Neuronal stem cell (in vitro differentiated cells): ENCODE measurements around the gene CLDN9.

Source experiments
- DNase-seq: peaks from one replicate; pipeline ENCODE4 v3.0.0-alpha.2; 2013; ENCODE audit warnings: low spot score
- H2AFZ ChIP-seq: one replicate; pipeline ENCODE4 v1.6.1; 2013; ENCODE audit warnings: mild to moderate bottlenecking, low read length, inconsistent platforms
- H2AK5ac ChIP-seq: 2 replicates; pipeline ENCODE4 v1.6.1; 2013; ENCODE audit warnings: low read depth, mild to moderate bottlenecking, inconsistent platforms, low read length, moderate library complexity, mixed read lengths
- H2BK120ac ChIP-seq: 2 replicates; pipeline ENCODE4 v1.6.1; 2013; ENCODE audit warnings: low read depth, mild to moderate bottlenecking, inconsistent platforms, low read length, moderate library complexity, mixed read lengths
- H2BK12ac ChIP-seq: one replicate; pipeline ENCODE4 v1.6.1; 2013; ENCODE audit warnings: low read length, inconsistent platforms
- H2BK15ac ChIP-seq: 2 replicates; pipeline ENCODE4 v1.6.1; 2013; ENCODE audit warnings: mild to moderate bottlenecking, low read length, inconsistent platforms, mixed read lengths
- H2BK5ac ChIP-seq: one replicate; pipeline ENCODE4 v1.6.1; 2013; ENCODE audit warnings: inconsistent platforms, mild to moderate bottlenecking, low read length, moderate library complexity
- H3K14ac ChIP-seq: one replicate; pipeline ENCODE4 v1.6.1; 2013; ENCODE audit warnings: low read length, inconsistent platforms
- H3K18ac ChIP-seq: 2 replicates; pipeline ENCODE4 v1.6.1; 2013; ENCODE audit warnings: low read length, inconsistent platforms
- H3K23ac ChIP-seq: 2 replicates; pipeline ENCODE4 v1.6.1; 2013; ENCODE audit warnings: low read depth, mild to moderate bottlenecking, mixed read lengths, low read length, inconsistent platforms; ENCODE audit not compliant: poor library complexity
- H3K27ac ChIP-seq: replicated peaks from 3 replicates; pipeline ENCODE4 v1.5.1; 2013; ENCODE audit warnings: low read length, inconsistent platforms
- H3K27me3 ChIP-seq, 3 experiments: 2 replicates each; pipeline ENCODE4 v1.6.1; 2013; ENCODE audit warnings: low read length in 3 of 3, mild to moderate bottlenecking in 2 of 3, inconsistent platforms in 1 of 3, low read depth in 1 of 3, mixed read lengths in 1 of 3, moderate library complexity in 1 of 3; ENCODE audit not compliant: control insufficient read depth in 3 of 3, insufficient read depth in 3 of 3
- H3K36me3 ChIP-seq, 2 donors: replicated peaks in 1 of 2; 2 replicates each; pipeline ENCODE4 v1.6.1; 2013; ENCODE audit warnings: low read length in 2 of 2; ENCODE audit not compliant: control insufficient read depth in 2 of 2, insufficient read depth in 2 of 2
- H3K4ac ChIP-seq: 2 replicates; pipeline ENCODE4 v1.6.1; 2013; ENCODE audit warnings: inconsistent platforms, mild to moderate bottlenecking, low read length, moderate library complexity
- H3K4me1 ChIP-seq, 2 donors: 1 replicate in 1 of 2; 2 replicates in 1 of 2; pipeline ENCODE4 v1.6.1; 2013; ENCODE audit warnings: low read length in 2 of 2, low read depth in 1 of 2; ENCODE audit not compliant: control insufficient read depth in 2 of 2, insufficient read depth in 1 of 2
- H3K4me2 ChIP-seq: one replicate; pipeline ENCODE4 v1.6.1; 2013; ENCODE audit warnings: mild to moderate bottlenecking, low read length, inconsistent platforms; ENCODE audit not compliant: insufficient read depth, poor library complexity, severe bottlenecking
- H3K4me3 ChIP-seq, 2 donors: 2 replicates each; pipeline ENCODE4 v1.5.1; 2013; ENCODE audit warnings: low read length in 2 of 2, mild to moderate bottlenecking in 2 of 2, inconsistent platforms in 1 of 2, moderate library complexity in 1 of 2
- H3K79me1 ChIP-seq: one replicate; pipeline ENCODE4 v1.6.1; 2013; ENCODE audit warnings: low read depth, mild to moderate bottlenecking, inconsistent platforms, low read length, moderate library complexity
- H3K9ac ChIP-seq: one replicate; pipeline ENCODE4 v1.6.1; 2013; ENCODE audit warnings: mild to moderate bottlenecking, low read depth, low read length, inconsistent platforms; ENCODE audit not compliant: poor library complexity
- H3K9me3 ChIP-seq, 2 donors: replicated peaks in 1 of 2; 2 replicates each; pipeline versions ENCODE3 to v1.6.1; 2013; ENCODE audit warnings: low read length in 2 of 2, mild to moderate bottlenecking in 2 of 2, inconsistent platforms in 1 of 2, low read depth in 1 of 2, mixed read lengths in 1 of 2, moderate library complexity in 1 of 2; ENCODE audit not compliant: control insufficient read depth in 2 of 2, insufficient read depth in 1 of 2
- H4K8ac ChIP-seq: one replicate; pipeline ENCODE4 v1.6.1; 2013; ENCODE audit warnings: low read depth, mild to moderate bottlenecking, inconsistent platforms, low read length, moderate library complexity
- H4K91ac ChIP-seq: one replicate; pipeline ENCODE4 v1.6.1; 2013; ENCODE audit warnings: low read length, low read depth, mild to moderate bottlenecking, inconsistent platforms; ENCODE audit not compliant: poor library complexity
- WGBS, 2 donors: extraction: QIAGEN DNeasy Blood & Tissue Kit; methylation state at CpG; one replicate each; pipeline ENCODE4 v1.1.7; 2013; ENCODE audit warnings: missing lambda C conversion rate in 2 of 2, mixed read lengths in 1 of 2; ENCODE audit not compliant: insufficient read length in 2 of 2, insufficient replicate concordance in 1 of 2; ENCODE audit errors: extremely low coverage in 2 of 2; 5-methylcytosine and 5-hydroxymethylcytosine counted together

The CLDN9 gene

DNA sequence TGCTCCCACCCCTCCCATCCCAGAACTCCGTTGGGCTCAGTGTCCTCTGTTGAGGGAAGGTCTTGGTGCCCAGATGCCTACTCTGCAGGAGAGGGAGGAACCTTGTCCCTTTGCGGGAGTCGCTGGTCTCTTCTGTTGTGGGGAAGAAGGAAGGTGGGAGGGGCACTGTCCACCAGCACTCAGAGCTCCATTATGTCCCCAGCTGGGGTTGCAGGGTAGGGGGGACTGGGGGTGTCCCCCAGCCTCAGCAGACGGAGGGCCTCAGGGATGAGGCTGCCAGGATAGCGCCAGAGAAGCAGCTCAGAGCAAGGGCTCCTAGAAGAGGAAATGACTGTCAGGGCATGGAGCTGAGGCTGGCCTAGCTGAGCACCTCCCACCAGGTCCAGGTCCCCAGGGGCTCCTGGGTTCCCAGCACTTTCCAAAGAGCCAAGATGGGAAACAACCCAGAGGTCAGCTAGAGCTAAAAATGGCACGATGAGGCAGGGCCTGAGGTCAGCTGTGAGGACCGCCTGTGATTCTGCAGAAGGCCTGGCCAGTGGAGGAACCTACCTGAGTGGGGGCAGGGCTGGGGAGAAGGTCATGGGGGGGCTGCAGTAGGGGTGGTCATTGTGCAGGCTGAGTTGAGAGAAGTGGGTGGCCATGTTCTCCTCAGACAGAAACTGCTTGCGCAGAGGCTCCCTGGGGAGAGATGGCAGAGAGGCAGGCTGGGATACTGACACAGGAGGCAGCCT lies 10.1 kb downstream of the CLDN9 start:
- Histone ChIP-seq H3K9me3 (no peaks in the 10 kb centered on the region), H3K23ac (peak overlapping the region; percentile 45), H3K4me3 (peak overlapping the region; percentile 66 to 82), H4K91ac (no peak overlapping the region), H2BK12ac (no peak overlapping the region), H3K4me1 (peaks cover 25% of the 10 kb centered on the region in 2 donors), H3K4ac (no peak overlapping the region), H2AK5ac (peak overlapping the region; percentile 98), H3K4me2 (peak overlapping the region; percentile 100), H3K27ac (peak overlapping the region; percentile 49), H2BK15ac (peak overlapping the region; percentile 34), H3K18ac (peak overlapping the region; percentile 98), H3K27me3 (peaks cover 0 to 5% (median 0%) of the 10 kb centered on the region in 3 experiments), H3K14ac (no peak overlapping the region), H3K36me3 (peaks cover 9 to 25% of the 10 kb centered on the region in 2 donors), H2BK5ac (peak overlapping the region; percentile 71), H3K79me1 (peaks cover 5% of the 10 kb centered on the region), H2AFZ (peak overlapping the region; percentile 95), H3K9ac (peak overlapping the region; percentile 60), H4K8ac (no peak overlapping the region), H2BK120ac (peak overlapping the region; percentile 64)
- WGBS, 2 donors, result no CpG with 5 or more reads among the region's 8 CpGs
- no peak for DNase-seq

DNA sequence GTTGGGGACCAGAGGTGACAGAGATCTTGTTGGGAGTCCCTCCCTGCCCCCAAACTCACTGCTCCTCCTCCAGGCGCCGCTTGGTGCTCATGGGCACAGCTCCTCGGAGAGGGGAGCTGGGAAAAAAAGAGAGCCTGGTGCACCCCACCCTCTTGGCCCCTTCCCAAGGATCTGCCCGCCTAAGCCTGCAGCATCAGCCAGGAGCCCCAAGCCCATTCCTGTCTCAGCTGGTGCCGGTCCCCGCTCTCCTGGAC lies 10.6 kb downstream of the CLDN9 start:
- H3K9me3 ChIP-seq, result no peaks in the 10 kb centered on the region
- H2AK5ac ChIP-seq, result peak overlapping the region; percentile 98
- peak overlapping the region; percentile 81 for H2BK12ac ChIP-seq
- DNase-seq, result no peak
- peaks cover 0 to 1% (median 0%) of the 10 kb centered on the region in 3 experiments for H3K27me3 ChIP-seq
- peaks cover 9 to 26% of the 10 kb centered on the region in 2 donors for H3K36me3 ChIP-seq
- no peak overlapping the region for H2BK120ac ChIP-seq
- H3K18ac ChIP-seq, result peak overlapping the region; percentile 98
- no peak overlapping the region for H3K4ac ChIP-seq
- H3K4me1 ChIP-seq, result peaks cover 23 to 26% of the 10 kb centered on the region in 2 donors
- H2BK15ac ChIP-seq, result peak overlapping the region; percentile 97
- peak overlapping the region; percentile 95 for H2AFZ ChIP-seq
- peak overlapping the region; percentile 71 for H2BK5ac ChIP-seq
- no CpG with 5 or more reads among the region's 6 CpGs for WGBS, 2 donors
- peak overlapping the region; percentile 66 to 82 for H3K4me3 ChIP-seq
- H4K8ac ChIP-seq, result no peak overlapping the region
- peak overlapping the region; percentile 87 for H3K9ac ChIP-seq
- H3K27ac ChIP-seq, result peak overlapping the region; percentile 38
- H3K4me2 ChIP-seq, result peak overlapping the region; percentile 100
- peak overlapping the region; percentile 96 for H3K23ac ChIP-seq
- H3K14ac ChIP-seq, result no peak overlapping the region
- no peak overlapping the region for H4K91ac ChIP-seq
- peaks cover 5% of the 10 kb centered on the region for H3K79me1 ChIP-seq

- H3K9ac ChIP-seq, result peak within 1 kb of the TSS; percentile 87
- peak within 1 kb of the TSS; percentile 96 for H3K23ac ChIP-seq
- WGBS, 2 donors, result no CpG with 5 or more reads among the region's 69 CpGs
- H2AK5ac ChIP-seq, result peak within 1 kb of the TSS; percentile 98
- DNase-seq, result peak; percentile 97
- H3K4ac ChIP-seq, result no peak within 1 kb of the TSS
- peak within 1 kb of the TSS; percentile 71 for H2BK5ac ChIP-seq
- peak within 1 kb of the TSS; percentile 64 for H2BK120ac ChIP-seq
- peak within 1 kb of the TSS; percentile 89 for H3K27ac ChIP-seq
- peaks cover 5% of the 10 kb centered on the region for H3K79me1 ChIP-seq
- H3K14ac ChIP-seq, result no peak within 1 kb of the TSS
- no peaks in the 10 kb centered on the region for H3K27me3 ChIP-seq
- H3K4me3 ChIP-seq, result peak within 1 kb of the TSS; percentile 66 to 82
- H2AFZ ChIP-seq, result peak within 1 kb of the TSS; percentile 95
- peak within 1 kb of the TSS; percentile 97 for H2BK15ac ChIP-seq
- peak within 1 kb of the TSS; percentile 81 for H2BK12ac ChIP-seq
- peak within 1 kb of the TSS; percentile 99 for H3K18ac ChIP-seq
- no peaks in the 10 kb centered on the region for H3K9me3 ChIP-seq
- H4K8ac ChIP-seq, result no peak within 1 kb of the TSS
- H3K4me1 ChIP-seq, result peaks cover 23 to 26% of the 10 kb centered on the region in 2 donors
- H4K91ac ChIP-seq, result no peak within 1 kb of the TSS
- peaks cover 9 to 26% of the 10 kb centered on the region in 2 donors for H3K36me3 ChIP-seq
- H3K4me2 ChIP-seq, result peak within 1 kb of the TSS; percentile 100
Measured at GRCh38 chr16:3023669-3024478, 11.2 kb downstream of the CLDN9 start, which contains the start of the genes HCFC1R1 and THOC6. HCFC1R1 (minus strand) TSS chr16:3023942; CDS start chr16:3023941, 1 bp downstream. THOC6 (plus strand) TSS chr16:3024035; CDS start chr16:3024327, 292 bp downstream.
